ENCODE measurements around the gene VTA1. TPM values are rescaled to one million over a fixed set of nuclear protein-coding genes. Genes with fewer than 3 reads are reported as not detected.

VTA1 gene
- total and polyA plus RNA-seq, 2 of the 8 experiments (the other 6 are each of a cell fraction or from before 2014, with no cell fraction given), result 63.6 to 67.0 TPM

GRCh38 chr6:142210606-142211005 lies 63.5 kb downstream of the VTA1 start:
- peaks cover 3 to 8% of the 10 kb centered on the region in 2 experiments; a peak in 2 of 4 replicates for H3K9me3 ChIP-seq (ENCODE audit: insufficient read depth in 2 of 2, low read depth in 1 of 2, low read length in 1 of 2)
- TF ChIP-seq GABPA (IDR thresholded peaks at IDR 0.05; ENCODE audit: borderline replicate concordance, insufficient read depth, low read length) (no peak), EGR1 (IDR thresholded peaks at IDR 0.05; ENCODE audit: borderline replicate concordance, low read depth, low read length) (no peak), RBBP5 (IDR thresholded peaks at IDR 0.05; ENCODE audit: borderline replicate concordance, low read depth, low read length) (no peak), JUN (IDR thresholded peaks at IDR 0.05; ENCODE audit: low read depth, low read length) (no peak), MAX (IDR thresholded peaks at IDR 0.05) (no peak), POU5F1 (IDR thresholded peaks at IDR 0.05; ENCODE audit: low read depth, low read length) (no peak), TEAD4 (IDR thresholded peaks at IDR 0.05; ENCODE audit: low read depth, low read length) (no peak), EP300 (IDR thresholded peaks at IDR 0.05; ENCODE audit: borderline replicate concordance in 1 of 2, low read depth in 2 of 2, low read length in 2 of 2) (no peak), TAF1 (IDR thresholded peaks at IDR 0.05; ENCODE audit: low read depth, low read length) (no peak), SIN3A (conservative IDR thresholded peaks at IDR 0.05 in 1 of 2, IDR thresholded peaks at IDR 0.05 in 1 of 2; ENCODE audit: low read depth in 1 of 2, low read length in 2 of 2) (no peak), E2F6 (IDR thresholded peaks at IDR 0.05) (no peak), KDM1A (IDR thresholded peaks at IDR 0.05; ENCODE audit: borderline replicate concordance, low read length) (no peak), NRF1 (IDR thresholded peaks at IDR 0.05; ENCODE audit: low read depth, low read length) (no peak), KDM4A (IDR thresholded peaks at IDR 0.05; ENCODE audit: low read depth, low read length, severe bottlenecking) (no peak)

More at GRCh38 chr6:142210606-142211005, 63.5 kb downstream of the VTA1 start:
- Histone ChIP-seq H3K4ac (replicated peaks; ENCODE audit: insufficient read length, low read depth, low read length) (no peak overlapping the region), H4K91ac (replicated peaks; ENCODE audit: insufficient read length, low read length) (no peak overlapping the region), H4K20me1 (replicated peaks in 1 of 2; ENCODE audit: control insufficient read depth in 1 of 2, insufficient read depth in 2 of 2, low read length in 2 of 2) (no peaks in the 10 kb centered on the region), H3K56ac (replicated peaks; ENCODE audit: insufficient read length, low read depth, low read length) (no peak overlapping the region), H3K27me3 (replicated peaks in 1 of 4; ENCODE audit: control insufficient read depth in 3 of 4, extremely low read depth in 1 of 4, insufficient read depth in 3 of 4, low read length in 3 of 4) (no peaks in the 10 kb centered on the region), H3K4me1 (replicated peaks in 1 of 4; ENCODE audit: control insufficient read depth in 3 of 4, insufficient read depth in 4 of 4, low read length in 3 of 4) (no peaks in the 10 kb centered on the region), H3K79me1 (ENCODE audit: low read depth, low read length) (no peaks in the 10 kb centered on the region), H3K14ac (ENCODE audit: insufficient read length) (no peak overlapping the region), H3K27ac (ENCODE audit: low read depth, low read length) (no peak overlapping the region), H2BK20ac (ENCODE audit: low read length) (no peak overlapping the region), H3K9ac (replicated peaks in 1 of 4; ENCODE audit: extremely low read depth in 1 of 4, low read depth in 3 of 4, low read length in 3 of 4) (no peak overlapping the region), H2BK5ac (ENCODE audit: low read depth, low read length) (no peak overlapping the region), H3K4me2 (ENCODE audit: insufficient read depth in 1 of 2, low read depth in 2 of 2, low read length in 2 of 2) (no peak overlapping the region), H4K5ac (ENCODE audit: insufficient read length, low read depth, low read length) (no peak overlapping the region), H2BK120ac (replicated peaks; ENCODE audit: low read depth, low read length) (no peak overlapping the region), H3K23ac (ENCODE audit: insufficient read length) (no peak overlapping the region), H2AK5ac (ENCODE audit: low read depth, low read length) (no peak overlapping the region), H3K79me2 (ENCODE audit: control insufficient read depth in 1 of 2, insufficient read depth in 2 of 2, low read length in 2 of 2) (no peaks in the 10 kb centered on the region), H3K36me3 (ENCODE audit: control insufficient read depth in 2 of 4, insufficient read depth in 4 of 4, low read length in 3 of 4) (peaks cover 0 to 14% (median 4%) of the 10 kb centered on the region in 4 experiments; a peak in 3 of 8 replicates), H2AFZ (ENCODE audit: low read length) (no peak overlapping the region), H3K23me2 (ENCODE audit: low read depth, low read length) (no peaks in the 10 kb centered on the region), H2BK15ac (ENCODE audit: low read length) (no peak overlapping the region), H2BK12ac (ENCODE audit: low read depth, low read length) (no peak overlapping the region), H4K8ac (ENCODE audit: extremely low read depth, insufficient read depth, low read length) (no peak overlapping the region), H3K4me3 (ENCODE audit: extremely low read depth in 1 of 4, insufficient read depth in 2 of 4, low read depth in 3 of 4, low read length in 4 of 4) (no peak overlapping the region), H3K18ac (ENCODE audit: extremely low read depth, low read length) (no peak overlapping the region)
- CTCF ChIA-PET (ENCODE audit: partially characterized antibody), result no interaction called here
- WGBS, 2 experiments (ENCODE audit: extremely low coverage in 1 of 2, insufficient coverage in 1 of 2, insufficient read length in 1 of 2, insufficient replicate concordance in 2 of 2, low coverage in 1 of 2, low lambda C conversion rate in 2 of 2, missing lambda C conversion rate in 1 of 2), result 90% methylated on average over 4 of the region's 4 CpGs; no CpG with 5 or more reads in 1 of the 2 experiments
- POLR2A ChIA-PET (ENCODE audit: partially characterized antibody), result no interaction called here
- no peak for FAIRE-seq
- DNase-seq (ENCODE audit: low read depth in 1 of 2, low spot score in 2 of 2), result no peak

Data from H1 (cell line).